ENCODE measurements around the gene WIPF2. TPM values are rescaled to one million over a fixed set of nuclear protein-coding genes. Genes with fewer than 3 reads are reported as not detected.

Gene WIPF2
- total RNA-seq, 3 donors from 2014 or later = 21.3 to 24.6 (median 22.1) TPM

Other genes with a start within 250 kb of the WIPF2 start
- gene PSMD3, start 238.5 kb upstream of the WIPF2 start, total RNA-seq = 100 to 1,000 TPM; 276 to 288 (median 280) TPM
- gene CSF3, start 203.9 kb upstream of the WIPF2 start, total RNA-seq = not detected
- gene MED24, start 164.9 kb upstream of the WIPF2 start, total RNA-seq = 100 to 1,000 TPM; 133 to 140 (median 134) TPM
- 10 to 100 TPM in 2 of 3 donors, 1 to 10 TPM in 1; 6.6 to 12.4 (median 10.3) TPM for gene THRA, start 156.3 kb upstream of the WIPF2 start, total RNA-seq
- gene NR1D1, start 118.7 kb upstream of the WIPF2 start, total RNA-seq = 10 to 100 TPM; 12.6 to 16.0 (median 13.7) TPM
- gene MSL1, start 97.3 kb upstream of the WIPF2 start, total RNA-seq = 10 to 100 TPM; 63.3 to 68.5 (median 64.1) TPM
- gene CASC3, start 78.8 kb upstream of the WIPF2 start, total RNA-seq = 100 to 1,000 TPM; 100 to 108 (median 103) TPM
- 1 to 10 TPM; 5.7 to 6.7 (median 6.1) TPM for gene RAPGEFL1, start 41.8 kb upstream of the WIPF2 start, total RNA-seq
- 10 to 100 TPM; 67.3 to 94.0 (median 83.6) TPM for gene CDC6, start 68.6 kb downstream of the WIPF2 start, total RNA-seq
- gene RARA, start 89.9 kb downstream of the WIPF2 start, total RNA-seq = 10 to 100 TPM; 46.5 to 61.9 (median 48.7) TPM
- gene GJD3, start 145.4 kb downstream of the WIPF2 start, total RNA-seq = not detected
- gene TOP2A, start 198.6 kb downstream of the WIPF2 start, total RNA-seq = 10 to 100 TPM; 10.4 to 16.4 (median 12.0) TPM
- 10 to 100 TPM; 14.0 to 17.7 (median 14.7) TPM for gene IGFBP4, start 224.1 kb downstream of the WIPF2 start, total RNA-seq